Epithelial cell of esophagus (primary cell): ENCODE results near the gene SLC15A5.

Experiments
- DNase-seq: peaks from one replicate; pipeline ENCODE4 v3.0.0; 2010; ENCODE audit warnings: low read depth
- H3K4me3 ChIP-seq: 2 replicates; pipeline ENCODE4 v1.5.1; 2011; ENCODE audit warnings: mild to moderate bottlenecking, low read length, control low read depth
- TF ChIP-seq, protein P1 (sequence below): IDR thresholded peaks from 2 replicates; pipeline ENCODE4 v1.5.1; 2011; ENCODE audit warnings: low read depth, mild to moderate bottlenecking, low read length, control low read depth, inconsistent platforms; ENCODE audit not compliant: insufficient read depth; ENCODE audit errors: missing control alignments

The SLC15A5 gene

DNA sequence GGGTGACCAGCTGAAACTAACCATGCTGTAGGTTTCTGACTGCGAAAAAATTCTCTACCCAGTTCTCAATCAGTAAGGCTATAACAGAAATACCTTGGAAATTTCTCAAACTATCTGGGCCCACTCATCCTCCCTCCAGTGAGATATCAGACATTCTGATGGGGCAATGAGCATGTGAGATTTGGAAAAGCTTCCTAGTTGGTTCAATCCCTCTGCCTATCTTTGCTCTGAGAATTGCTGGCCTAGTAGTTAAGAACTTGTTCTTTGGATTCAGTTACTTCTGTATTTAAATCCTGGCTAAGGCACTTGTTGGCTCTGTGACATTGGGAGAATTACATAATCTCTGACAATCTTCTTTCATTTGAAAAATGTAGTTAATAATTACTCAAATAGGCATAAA lies 119.4 kb downstream of the SLC15A5 start:
- TF ChIP-seq, protein P1, sequence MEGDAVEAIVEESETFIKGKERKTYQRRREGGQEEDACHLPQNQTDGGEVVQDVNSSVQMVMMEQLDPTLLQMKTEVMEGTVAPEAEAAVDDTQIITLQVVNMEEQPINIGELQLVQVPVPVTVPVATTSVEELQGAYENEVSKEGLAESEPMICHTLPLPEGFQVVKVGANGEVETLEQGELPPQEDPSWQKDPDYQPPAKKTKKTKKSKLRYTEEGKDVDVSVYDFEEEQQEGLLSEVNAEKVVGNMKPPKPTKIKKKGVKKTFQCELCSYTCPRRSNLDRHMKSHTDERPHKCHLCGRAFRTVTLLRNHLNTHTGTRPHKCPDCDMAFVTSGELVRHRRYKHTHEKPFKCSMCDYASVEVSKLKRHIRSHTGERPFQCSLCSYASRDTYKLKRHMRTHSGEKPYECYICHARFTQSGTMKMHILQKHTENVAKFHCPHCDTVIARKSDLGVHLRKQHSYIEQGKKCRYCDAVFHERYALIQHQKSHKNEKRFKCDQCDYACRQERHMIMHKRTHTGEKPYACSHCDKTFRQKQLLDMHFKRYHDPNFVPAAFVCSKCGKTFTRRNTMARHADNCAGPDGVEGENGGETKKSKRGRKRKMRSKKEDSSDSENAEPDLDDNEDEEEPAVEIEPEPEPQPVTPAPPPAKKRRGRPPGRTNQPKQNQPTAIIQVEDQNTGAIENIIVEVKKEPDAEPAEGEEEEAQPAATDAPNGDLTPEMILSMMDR: no peak
- no peak overlapping the region for H3K4me3 ChIP-seq
- no peak for DNase-seq

- DNase-seq: peak; percentile 32
- H3K4me3 ChIP-seq: no peak overlapping the region
- TF ChIP-seq, protein P1: no peak
These were observed 121.5 kb downstream of the SLC15A5 start for GRCh38 chr12:16155938-16156337.

- H3K4me3 ChIP-seq: no peak overlapping the region
- DNase-seq: no peak
- TF ChIP-seq, protein P1: no peak
These were observed 122.5 kb downstream of the SLC15A5 start for GRCh38 chr12:16154990-16155389.

- TF ChIP-seq, protein P1: no peak
- DNase-seq: no peak
- no peak overlapping the region for H3K4me3 ChIP-seq
These were observed 124.4 kb downstream of the SLC15A5 start for GRCh38 chr12:16152885-16153673.

GRCh38 chr12:16150276-16150675 lies 127.2 kb downstream of the SLC15A5 start:
- H3K4me3 ChIP-seq: no peak overlapping the region
- TF ChIP-seq, protein P1: no peak
- DNase-seq: no peak

- TF ChIP-seq, protein P1: no peak
- no peak overlapping the region for H3K4me3 ChIP-seq
- DNase-seq: no peak
These were observed 128.5 kb downstream of the SLC15A5 start for GRCh38 chr12:16148938-16149337.
